B cell (primary cell): ENCODE data around the gene AS3MT.

ENCODE experiments used
- EZH2 ChIP-seq: IDR thresholded peaks from 2 replicates; pipeline ENCODE4 v1.6.1; 2012; ENCODE audit warnings: borderline replicate concordance, low read depth, mild to moderate bottlenecking, moderate library complexity, low read length; ENCODE audit not compliant: insufficient read depth, poor library complexity, severe bottlenecking
- TF ChIP-seq, protein P1 (sequence below): fragments of 200-600 bp; IDR thresholded peaks from one replicate; pipeline ENCODE4 v1.8.0; 2022; ENCODE audit warnings: antibody characterized with exemption, mild to moderate bottlenecking

DNA sequence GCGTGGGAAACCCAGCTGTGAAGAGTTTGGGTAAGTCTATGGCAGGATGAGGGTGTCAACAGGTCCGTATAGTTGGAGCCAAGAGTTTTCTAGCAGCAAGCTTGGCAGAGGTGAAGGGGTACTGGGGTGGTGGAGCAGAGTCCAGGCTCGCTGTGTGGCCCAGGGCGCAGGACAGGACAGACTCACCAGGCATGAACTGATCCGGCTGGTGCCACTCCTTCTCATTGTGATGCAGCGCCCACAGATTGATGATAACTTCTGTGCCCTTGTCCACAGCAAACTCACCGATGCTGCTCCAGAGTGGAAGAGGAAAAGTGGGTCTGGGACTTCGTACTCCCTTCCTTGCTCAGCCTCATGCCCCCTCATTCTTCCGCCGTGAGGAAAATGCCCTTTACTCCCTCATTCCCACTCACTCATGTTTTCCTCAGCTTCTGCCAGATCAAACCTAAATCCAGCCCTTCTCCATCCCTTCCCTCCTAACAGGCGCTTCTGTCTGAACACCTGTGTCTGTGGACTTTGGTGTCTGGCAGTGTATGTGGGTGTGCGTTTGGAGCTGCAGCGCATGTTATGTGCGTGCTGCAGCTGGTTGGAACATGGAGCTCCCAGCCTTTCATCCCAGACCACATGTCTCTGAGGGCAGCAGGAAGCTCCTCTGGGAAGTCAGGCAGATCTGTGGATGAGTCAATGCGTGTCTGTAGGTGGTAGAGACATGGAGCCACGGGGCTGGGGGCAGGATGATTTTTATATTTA lies 37.8 kb upstream of the AS3MT start:
- TF ChIP-seq, protein P1, sequence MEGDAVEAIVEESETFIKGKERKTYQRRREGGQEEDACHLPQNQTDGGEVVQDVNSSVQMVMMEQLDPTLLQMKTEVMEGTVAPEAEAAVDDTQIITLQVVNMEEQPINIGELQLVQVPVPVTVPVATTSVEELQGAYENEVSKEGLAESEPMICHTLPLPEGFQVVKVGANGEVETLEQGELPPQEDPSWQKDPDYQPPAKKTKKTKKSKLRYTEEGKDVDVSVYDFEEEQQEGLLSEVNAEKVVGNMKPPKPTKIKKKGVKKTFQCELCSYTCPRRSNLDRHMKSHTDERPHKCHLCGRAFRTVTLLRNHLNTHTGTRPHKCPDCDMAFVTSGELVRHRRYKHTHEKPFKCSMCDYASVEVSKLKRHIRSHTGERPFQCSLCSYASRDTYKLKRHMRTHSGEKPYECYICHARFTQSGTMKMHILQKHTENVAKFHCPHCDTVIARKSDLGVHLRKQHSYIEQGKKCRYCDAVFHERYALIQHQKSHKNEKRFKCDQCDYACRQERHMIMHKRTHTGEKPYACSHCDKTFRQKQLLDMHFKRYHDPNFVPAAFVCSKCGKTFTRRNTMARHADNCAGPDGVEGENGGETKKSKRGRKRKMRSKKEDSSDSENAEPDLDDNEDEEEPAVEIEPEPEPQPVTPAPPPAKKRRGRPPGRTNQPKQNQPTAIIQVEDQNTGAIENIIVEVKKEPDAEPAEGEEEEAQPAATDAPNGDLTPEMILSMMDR = no peak
- no peak for TF ChIP-seq EZH2
